Colon (tissue), 2 donors: Measurements from ENCODE around the gene LRRC47.

Experiments used
- FAIRE-seq: peaks from 2 replicates; lab custom pipeline; 2012; peaks lifted over from hg19 to GRCh38; lab: Jason Lieb, UNC
- donor health status: control.
- donor health status: control.

The LRRC47 gene

DNA sequence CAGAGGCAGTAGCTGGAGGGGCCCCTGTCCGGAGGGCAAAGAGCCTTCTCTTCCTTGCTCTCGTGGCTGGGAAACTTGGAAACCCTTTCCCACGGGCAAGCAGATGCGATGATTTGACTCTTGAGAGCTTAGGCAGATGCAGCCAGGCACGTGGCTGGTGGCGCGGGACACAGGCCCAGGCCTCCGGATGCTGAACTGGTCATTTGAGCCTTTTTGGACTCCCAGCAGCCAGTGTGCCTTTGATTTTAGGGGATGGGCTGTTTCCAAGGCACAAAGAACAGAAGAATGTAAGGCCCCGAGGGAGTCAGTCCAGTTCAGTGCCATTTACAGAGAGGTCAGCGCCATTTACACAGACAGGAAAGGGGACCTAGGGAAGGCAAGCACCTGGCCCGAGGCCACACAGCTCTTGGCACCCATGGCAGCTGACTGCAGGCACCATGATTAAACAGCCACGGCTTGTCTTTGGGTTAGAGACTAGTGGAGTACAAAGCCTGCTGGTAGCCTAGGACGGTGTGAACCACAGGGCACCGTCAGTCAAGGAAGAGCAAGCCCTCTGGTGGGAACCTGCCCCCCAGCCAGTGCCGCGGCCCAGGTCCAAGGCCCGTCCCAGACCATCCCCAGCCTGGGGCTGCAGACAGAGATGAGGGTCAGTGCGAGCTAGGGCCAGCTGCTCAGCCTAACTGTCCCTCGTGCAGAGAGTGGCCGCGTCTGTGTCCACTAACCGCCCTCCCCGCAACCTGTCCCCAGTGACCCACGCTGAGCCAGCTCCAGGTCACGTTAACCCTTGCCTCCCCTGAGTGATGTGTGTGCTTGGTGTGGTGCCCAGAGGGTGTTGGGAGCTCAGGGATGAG lies 64.5 kb downstream of the LRRC47 start:
- no peak for FAIRE-seq

DNA sequence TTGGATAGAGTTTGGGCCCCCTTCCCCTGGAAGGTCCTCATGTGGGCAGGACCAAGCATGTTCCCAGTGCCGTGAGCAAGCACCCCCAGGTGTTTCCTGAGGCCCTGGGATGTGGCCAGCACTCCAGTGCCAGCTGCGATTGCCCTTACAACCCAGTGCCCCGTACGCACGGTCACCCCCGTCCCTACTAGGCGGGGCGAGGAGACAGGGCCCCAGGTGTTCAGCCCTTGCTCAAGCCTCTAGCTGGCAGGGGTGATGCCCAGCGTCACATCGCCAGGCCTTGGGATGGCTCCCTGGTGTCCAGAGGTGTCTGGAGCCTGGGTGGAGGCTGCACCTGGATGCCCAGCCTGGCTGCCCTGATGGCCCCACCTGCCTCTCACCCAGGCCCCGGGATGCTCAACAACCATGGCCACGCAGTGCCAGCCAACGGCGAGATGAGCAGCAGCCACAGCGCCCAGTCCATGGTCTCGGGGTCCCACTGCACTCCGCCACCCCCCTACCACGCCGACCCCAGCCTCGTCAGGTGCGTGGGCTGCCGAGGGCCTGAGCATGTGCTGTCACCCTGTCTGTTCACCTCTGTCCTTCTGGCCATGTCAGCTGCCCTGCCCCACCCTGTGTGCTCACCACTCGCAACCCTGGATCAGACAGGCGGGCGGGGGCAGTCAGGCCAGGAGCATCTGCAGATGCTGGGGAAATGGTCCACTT lies 65.6 kb downstream of the LRRC47 start:
- FAIRE-seq: no peak

DNA sequence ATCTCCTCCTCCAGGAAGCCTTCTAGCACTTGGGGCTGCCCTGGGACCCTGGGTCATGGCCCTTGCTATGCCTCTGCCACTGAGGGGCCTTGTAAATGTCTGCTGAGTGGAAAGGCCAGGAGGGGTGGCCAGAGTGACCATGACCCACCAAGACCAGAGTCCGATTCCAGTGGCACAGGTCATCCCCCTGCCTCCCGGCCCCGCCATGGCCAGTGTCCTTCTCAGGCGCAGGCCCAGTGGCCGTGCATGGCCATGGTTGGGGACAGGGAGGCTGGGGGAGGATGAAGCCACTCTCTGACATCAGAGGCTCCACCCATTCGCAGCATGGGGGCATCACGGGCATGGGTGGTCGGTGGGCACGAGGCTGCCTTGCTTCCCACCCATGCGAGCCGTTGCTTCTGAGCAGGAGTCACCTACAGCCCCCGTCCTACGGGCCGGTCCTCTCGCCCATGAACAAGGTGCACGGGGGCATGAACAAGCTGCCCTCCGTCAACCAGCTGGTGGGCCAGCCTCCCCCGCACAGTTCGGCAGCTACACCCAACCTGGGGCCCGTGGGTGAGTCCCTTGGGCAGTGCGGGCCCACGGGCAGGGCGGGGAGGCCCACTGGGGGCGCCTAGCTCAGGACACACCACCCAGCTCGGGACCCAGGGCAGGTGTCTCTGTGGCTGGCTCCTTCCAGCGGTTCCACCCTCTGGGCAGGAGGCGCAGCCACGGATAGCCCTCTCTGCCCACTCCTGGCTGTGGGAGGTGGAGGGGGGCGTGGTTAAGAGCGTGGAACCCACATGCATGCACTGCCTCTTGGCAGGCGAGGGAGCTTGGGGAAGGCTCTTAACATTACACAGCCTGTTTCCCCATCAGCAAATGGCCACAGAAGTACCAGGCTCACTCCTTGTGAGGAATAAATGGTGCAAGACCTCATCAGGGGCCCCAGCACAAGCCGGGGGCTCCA lies 66.4 kb downstream of the LRRC47 start:
- no peak for FAIRE-seq
